UCSD-AML1 (cell line): Measurements from ENCODE around the gene RBM12.

Experiments
- DNase-seq: peaks from one replicate; lab custom pipeline; 2025; ENCODE audit not compliant: unreplicated experiment; lab: John Stamatoyannopoulos, UW

Gene RBM12

GRCh38 chr20:35626386-35627001 is 38.2 kb downstream of the RBM12 start:
- DNase-seq: no peak

GRCh38 chr20:35625584-35626385 is 38.9 kb downstream of the RBM12 start:
- no peak for DNase-seq

GRCh38 chr20:35621560-35621946 is 43.1 kb downstream of the RBM12 start:
- no peak for DNase-seq

GRCh38 chr20:35620818-35621559 is 43.7 kb downstream of the RBM12 start:
- no peak for DNase-seq

GRCh38 chr20:35619196-35620095 is 45.3 kb downstream of the RBM12 start:
- peak; percentile 82 for DNase-seq

GRCh38 chr20:35618263-35619131 is 46.2 kb downstream of the RBM12 start:
- no peak for DNase-seq

GRCh38 chr20:35617397-35618262 is 47.1 kb downstream of the RBM12 start:
- no peak for DNase-seq

GRCh38 chr20:35616465-35617396 is 48.0 kb downstream of the RBM12 start:
- DNase-seq: peak; percentile 71

- peak; percentile 100 for DNase-seq
These were observed 48.8 kb downstream of the RBM12 start, which contains the start of gene SPAG4 for GRCh38 chr20:35615667-35616464. SPAG4 (plus strand) TSS chr20:35615829; CDS start chr20:35616004, 175 bp downstream.

- DNase-seq: no peak
These were observed 53.2 kb downstream of the RBM12 start for GRCh38 chr20:35611482-35611881.

GRCh38 chr20:35610833-35611427 is 53.8 kb downstream of the RBM12 start:
- DNase-seq: no peak

GRCh38 chr20:35607003-35607735 is 57.5 kb downstream of the RBM12 start:
- no peak for DNase-seq

GRCh38 chr20:35606127-35606526 is 58.6 kb downstream of the RBM12 start:
- DNase-seq: no peak

GRCh38 chr20:35604449-35604747 is 60.3 kb downstream of the RBM12 start:
- peak; percentile 32 for DNase-seq

- no peak for DNase-seq
These were observed 60.8 kb downstream of the RBM12 start for GRCh38 chr20:35603695-35604448.
